Measurements from ENCODE around the gene HSPA12B. TPM values are rescaled to one million over a fixed set of nuclear protein-coding genes. Genes with fewer than 3 reads are reported as not detected.
A peak's percentile ranks its signal among the peaks of the same experiment; 100 is the strongest.

The HSPA12B gene
- total and polyA plus RNA-seq, 2 donors: 1.5 to 2.3 TPM

DNA sequence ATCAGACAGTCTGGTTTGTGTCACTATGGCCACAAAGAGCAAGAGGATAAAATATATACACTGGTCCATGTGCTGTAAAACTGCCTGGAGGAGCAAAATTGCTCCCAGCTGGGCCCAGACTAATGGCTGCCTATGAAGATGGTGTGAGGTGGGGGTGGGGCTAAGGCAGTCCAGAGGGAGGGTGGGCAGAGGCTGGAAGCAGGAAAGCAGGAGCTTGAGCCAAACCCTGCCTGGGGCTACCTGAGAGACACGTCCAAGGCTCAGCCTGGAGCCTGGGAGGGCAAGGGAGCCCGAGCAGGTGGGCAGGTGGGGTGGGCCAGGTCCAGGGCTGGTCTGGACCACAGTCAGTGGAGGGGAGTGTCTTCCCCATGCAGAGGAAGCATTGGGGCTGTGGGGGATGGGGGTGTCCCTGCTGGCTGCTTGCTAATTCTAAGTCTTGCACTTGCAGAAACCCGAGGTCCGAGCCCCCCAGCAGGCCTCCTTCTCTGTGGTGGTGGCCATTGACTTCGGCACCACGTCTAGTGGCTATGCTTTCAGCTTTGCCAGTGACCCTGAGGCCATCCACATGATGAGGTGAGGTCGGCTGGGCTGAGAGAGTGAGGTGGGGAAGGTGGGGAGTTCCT is 9.5 kb downstream of the HSPA12B start:
- Histone ChIP-seq H3K4me3 (ENCODE audit: low read length in 2 of 2) (no peak overlapping the region), H3K36me3 (ENCODE audit: control insufficient read depth in 2 of 2, insufficient read depth in 2 of 2, low read length in 1 of 2) (no peaks in the 10 kb centered on the region), H3K27me3 (ENCODE audit: control insufficient read depth in 2 of 2, insufficient read depth in 1 of 2, low read length in 1 of 2) (peaks cover 0 to 23% of the 10 kb centered on the region in 2 donors), H3K9me3 (ENCODE audit: control insufficient read depth in 2 of 2, insufficient read depth in 1 of 2, low read length in 1 of 2) (peaks cover 0 to 2% of the 10 kb centered on the region in 2 donors), H3K4me1 (ENCODE audit: control insufficient read depth in 2 of 2, insufficient read depth in 2 of 2, low read length in 2 of 2) (peaks cover 0 to 3% of the 10 kb centered on the region in 2 donors), H3K27ac (ENCODE audit: low read depth in 1 of 2, low read length in 1 of 2) (no peak overlapping the region)
- 93% methylated on average over 7 of the region's 7 CpGs for WGBS
- no peak for DNase-seq (ENCODE audit: low read depth in 6 of 9, low spot score in 9 of 9)

DNA sequence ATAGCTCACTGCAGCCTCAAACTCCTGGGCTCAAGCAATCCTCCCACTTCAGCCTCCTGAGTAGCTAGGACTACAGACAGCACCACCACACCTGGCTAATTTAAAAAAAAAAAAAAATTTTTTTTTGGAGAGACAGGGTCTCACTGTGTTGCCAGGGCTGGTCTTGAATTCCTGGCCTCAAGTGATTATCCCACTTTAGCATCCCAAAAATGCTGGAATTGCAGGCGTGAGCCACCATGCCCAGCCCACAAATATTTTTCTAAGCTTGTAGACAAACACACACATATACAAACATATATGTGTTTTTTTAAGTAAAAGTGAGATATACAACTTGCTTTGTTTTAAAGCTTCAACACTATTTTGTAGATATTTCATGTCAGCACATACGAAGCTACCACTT is 10.8 kb downstream of the HSPA12B start:
- WGBS: 73% methylated on average over 2 of the region's 2 CpGs
- Histone ChIP-seq H3K4me1 (ENCODE audit: control insufficient read depth in 2 of 2, insufficient read depth in 2 of 2, low read length in 2 of 2) (peaks cover 0 to 3% of the 10 kb centered on the region in 2 donors), H3K27ac (ENCODE audit: low read depth in 1 of 2, low read length in 1 of 2) (no peak overlapping the region), H3K36me3 (ENCODE audit: control insufficient read depth in 2 of 2, insufficient read depth in 2 of 2, low read length in 1 of 2) (no peaks in the 10 kb centered on the region), H3K9me3 (ENCODE audit: control insufficient read depth in 2 of 2, insufficient read depth in 1 of 2, low read length in 1 of 2) (peaks cover 0 to 2% of the 10 kb centered on the region in 2 donors), H3K4me3 (ENCODE audit: low read length in 2 of 2) (no peak overlapping the region), H3K27me3 (ENCODE audit: control insufficient read depth in 2 of 2, insufficient read depth in 1 of 2, low read length in 1 of 2) (peaks cover 0 to 30% of the 10 kb centered on the region in 2 donors)
- DNase-seq (ENCODE audit: low read depth in 6 of 9, low spot score in 9 of 9): no peak

GRCh38 chr20:3744037-3744436 is 11.6 kb downstream of the HSPA12B start:
- Histone ChIP-seq H3K27ac (ENCODE audit: low read depth in 1 of 2, low read length in 1 of 2) (no peak overlapping the region), H3K4me3 (ENCODE audit: low read length in 2 of 2) (no peak overlapping the region), H3K27me3 (ENCODE audit: control insufficient read depth in 2 of 2, insufficient read depth in 1 of 2, low read length in 1 of 2) (peaks cover 2 to 38% of the 10 kb centered on the region in 2 donors), H3K9me3 (ENCODE audit: control insufficient read depth in 2 of 2, insufficient read depth in 1 of 2, low read length in 1 of 2) (peaks cover 0 to 2% of the 10 kb centered on the region in 2 donors), H3K36me3 (ENCODE audit: control insufficient read depth in 2 of 2, insufficient read depth in 2 of 2, low read length in 1 of 2) (no peaks in the 10 kb centered on the region), H3K4me1 (ENCODE audit: control insufficient read depth in 2 of 2, insufficient read depth in 2 of 2, low read length in 2 of 2) (peaks cover 0 to 3% of the 10 kb centered on the region in 2 donors)
- 89% methylated on average over 1 of the region's 1 CpG for WGBS
- no peak for DNase-seq (ENCODE audit: low read depth in 6 of 9, low spot score in 9 of 9)

DNA sequence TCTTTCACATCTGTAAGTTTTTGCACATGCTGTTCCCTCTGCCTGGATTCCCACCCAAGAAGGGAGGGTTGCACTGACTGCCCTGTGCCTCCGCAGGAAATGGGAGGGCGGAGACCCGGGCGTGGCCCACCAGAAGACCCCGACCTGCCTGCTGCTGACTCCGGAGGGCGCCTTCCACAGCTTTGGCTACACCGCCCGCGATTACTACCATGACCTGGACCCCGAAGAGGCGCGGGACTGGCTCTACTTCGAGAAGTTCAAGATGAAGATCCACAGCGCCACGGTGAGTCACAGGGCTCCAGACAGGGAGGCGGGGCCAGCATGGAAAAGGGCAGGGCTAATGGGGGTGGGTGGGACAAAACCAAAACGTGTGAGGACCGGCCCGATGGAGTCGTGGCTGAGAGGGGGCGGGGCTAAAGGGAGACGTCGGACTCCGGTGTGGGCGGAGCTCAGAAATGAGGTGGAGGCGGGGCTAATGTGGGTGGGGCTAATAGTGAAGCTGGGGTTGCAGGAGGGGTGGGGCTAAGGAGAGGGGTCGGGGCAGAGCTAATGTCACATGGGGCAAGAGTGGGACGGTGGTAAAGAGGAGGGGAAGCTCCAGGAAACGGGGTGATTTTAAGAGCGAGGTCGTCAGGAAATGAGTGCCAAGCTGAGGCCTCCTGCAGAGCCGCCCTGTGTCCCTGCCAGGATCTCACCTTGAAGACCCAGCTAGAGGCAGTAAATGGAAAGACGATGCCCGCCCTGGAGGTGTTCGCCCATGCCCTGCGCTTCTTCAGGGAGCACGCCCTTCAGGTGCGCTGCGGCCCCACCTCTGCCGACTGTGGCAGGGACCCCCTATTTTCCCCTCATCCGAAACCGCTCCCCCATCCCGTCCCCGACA is 12.6 kb downstream of the HSPA12B start:
- H3K9me3 ChIP-seq (ENCODE audit: control insufficient read depth in 2 of 2, insufficient read depth in 1 of 2, low read length in 1 of 2): peaks cover 0 to 2% of the 10 kb centered on the region in 2 donors
- H3K4me1 ChIP-seq (ENCODE audit: control insufficient read depth in 2 of 2, insufficient read depth in 2 of 2, low read length in 2 of 2): peaks cover 0 to 3% of the 10 kb centered on the region in 2 donors
- peak in 2 of 9 donors; percentile 21 to 35 for DNase-seq (ENCODE audit: low read depth in 6 of 9, low spot score in 9 of 9)
- no peak overlapping the region for H3K27ac ChIP-seq (ENCODE audit: low read depth in 1 of 2, low read length in 1 of 2)
- H3K4me3 ChIP-seq (ENCODE audit: low read length in 2 of 2): no peak overlapping the region
- peaks cover 2 to 47% of the 10 kb centered on the region in 2 donors for H3K27me3 ChIP-seq (ENCODE audit: control insufficient read depth in 2 of 2, insufficient read depth in 1 of 2, low read length in 1 of 2)
- 48% methylated on average over 45 of the region's 45 CpGs for WGBS
- H3K36me3 ChIP-seq (ENCODE audit: control insufficient read depth in 2 of 2, insufficient read depth in 2 of 2, low read length in 1 of 2): no peaks in the 10 kb centered on the region

DNA sequence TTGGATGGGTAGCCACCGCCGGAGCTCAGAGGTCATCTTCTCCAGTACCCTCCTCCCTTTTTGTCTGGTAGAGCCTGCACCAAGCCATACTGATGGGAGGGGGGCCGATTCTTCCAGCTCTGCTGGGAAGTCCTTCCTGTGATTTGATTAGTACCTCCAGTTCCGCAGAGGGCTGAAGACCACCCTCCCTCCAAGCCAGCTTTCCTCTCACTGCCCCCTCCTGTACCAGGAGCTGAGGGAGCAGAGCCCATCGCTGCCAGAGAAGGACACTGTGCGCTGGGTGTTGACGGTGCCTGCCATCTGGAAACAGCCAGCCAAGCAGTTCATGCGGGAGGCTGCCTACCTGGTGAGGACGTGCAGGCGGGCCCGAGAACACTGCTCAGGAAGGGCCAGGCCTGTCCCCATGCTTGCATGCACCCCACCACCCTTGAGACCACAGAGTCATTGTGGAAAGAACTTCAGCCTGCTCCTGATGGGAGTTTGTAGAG is 13.2 kb downstream of the HSPA12B start:
- peaks cover 0 to 3% of the 10 kb centered on the region in 2 donors for H3K4me1 ChIP-seq (ENCODE audit: control insufficient read depth in 2 of 2, insufficient read depth in 2 of 2, low read length in 2 of 2)
- peaks cover 2 to 54% of the 10 kb centered on the region in 2 donors for H3K27me3 ChIP-seq (ENCODE audit: control insufficient read depth in 2 of 2, insufficient read depth in 1 of 2, low read length in 1 of 2)
- peaks cover 0 to 2% of the 10 kb centered on the region in 2 donors for H3K9me3 ChIP-seq (ENCODE audit: control insufficient read depth in 2 of 2, insufficient read depth in 1 of 2, low read length in 1 of 2)
- no peak overlapping the region for H3K4me3 ChIP-seq (ENCODE audit: low read length in 2 of 2)
- no peaks in the 10 kb centered on the region for H3K36me3 ChIP-seq (ENCODE audit: control insufficient read depth in 2 of 2, insufficient read depth in 2 of 2, low read length in 1 of 2)
- H3K27ac ChIP-seq (ENCODE audit: low read depth in 1 of 2, low read length in 1 of 2): no peak overlapping the region
- no peak for DNase-seq (ENCODE audit: low read depth in 6 of 9, low spot score in 9 of 9)
- WGBS: 90% methylated on average over 11 of the region's 11 CpGs

DNA sequence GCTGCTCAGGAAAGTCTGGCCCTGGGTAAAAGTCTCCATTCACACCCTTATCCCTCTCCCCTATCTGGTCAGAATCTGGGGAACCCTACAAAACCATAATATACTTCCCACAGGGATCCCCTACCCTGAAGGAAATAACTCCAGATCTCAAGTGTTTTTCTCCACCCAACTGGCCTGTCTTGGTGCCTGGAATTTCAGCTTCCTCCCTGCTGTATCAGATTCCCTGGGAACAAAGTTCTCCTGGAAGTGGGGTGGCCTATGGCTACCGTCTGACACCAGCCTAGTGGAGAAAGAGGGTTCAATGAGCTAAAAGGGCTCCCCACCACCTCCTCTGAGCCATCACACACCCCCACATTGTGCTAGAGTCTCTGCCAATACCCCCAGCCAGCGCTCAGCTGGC is 15.0 kb downstream of the HSPA12B start:
- DNase-seq (ENCODE audit: low read depth in 6 of 9, low spot score in 9 of 9): no peak
- H3K36me3 ChIP-seq (ENCODE audit: control insufficient read depth in 2 of 2, insufficient read depth in 2 of 2, low read length in 1 of 2): no peaks in the 10 kb centered on the region
- H3K9me3 ChIP-seq (ENCODE audit: control insufficient read depth in 2 of 2, insufficient read depth in 1 of 2, low read length in 1 of 2): peaks cover 0 to 2% of the 10 kb centered on the region in 2 donors
- H3K4me3 ChIP-seq (ENCODE audit: low read length in 2 of 2): no peak overlapping the region
- peaks cover 3% of the 10 kb centered on the region in 2 donors for H3K4me1 ChIP-seq (ENCODE audit: control insufficient read depth in 2 of 2, insufficient read depth in 2 of 2, low read length in 2 of 2)
- peaks cover 9 to 72% of the 10 kb centered on the region in 2 donors for H3K27me3 ChIP-seq (ENCODE audit: control insufficient read depth in 2 of 2, insufficient read depth in 1 of 2, low read length in 1 of 2)
- no peak overlapping the region for H3K27ac ChIP-seq (ENCODE audit: low read depth in 1 of 2, low read length in 1 of 2)
- 98% methylated on average over 2 of the region's 2 CpGs for WGBS

- H3K4me3 ChIP-seq (ENCODE audit: low read length in 2 of 2): no peak overlapping the region
- H3K27ac ChIP-seq (ENCODE audit: low read depth in 1 of 2, low read length in 1 of 2): no peak overlapping the region
- H3K36me3 ChIP-seq (ENCODE audit: control insufficient read depth in 2 of 2, insufficient read depth in 2 of 2, low read length in 1 of 2): no peaks in the 10 kb centered on the region
- H3K27me3 ChIP-seq (ENCODE audit: control insufficient read depth in 2 of 2, insufficient read depth in 1 of 2, low read length in 1 of 2): peaks cover 9 to 77% of the 10 kb centered on the region in 2 donors
- H3K4me1 ChIP-seq (ENCODE audit: control insufficient read depth in 2 of 2, insufficient read depth in 2 of 2, low read length in 2 of 2): peaks cover 3% of the 10 kb centered on the region in 2 donors
- no peak for DNase-seq (ENCODE audit: low read depth in 6 of 9, low spot score in 9 of 9)
- WGBS: 96% methylated on average over 16 of the region's 16 CpGs
- H3K9me3 ChIP-seq (ENCODE audit: control insufficient read depth in 2 of 2, insufficient read depth in 1 of 2, low read length in 1 of 2): peaks cover 0 to 2% of the 10 kb centered on the region in 2 donors
Measured at GRCh38 chr20:3748073-3748472, 15.6 kb downstream of the HSPA12B start.

DNA sequence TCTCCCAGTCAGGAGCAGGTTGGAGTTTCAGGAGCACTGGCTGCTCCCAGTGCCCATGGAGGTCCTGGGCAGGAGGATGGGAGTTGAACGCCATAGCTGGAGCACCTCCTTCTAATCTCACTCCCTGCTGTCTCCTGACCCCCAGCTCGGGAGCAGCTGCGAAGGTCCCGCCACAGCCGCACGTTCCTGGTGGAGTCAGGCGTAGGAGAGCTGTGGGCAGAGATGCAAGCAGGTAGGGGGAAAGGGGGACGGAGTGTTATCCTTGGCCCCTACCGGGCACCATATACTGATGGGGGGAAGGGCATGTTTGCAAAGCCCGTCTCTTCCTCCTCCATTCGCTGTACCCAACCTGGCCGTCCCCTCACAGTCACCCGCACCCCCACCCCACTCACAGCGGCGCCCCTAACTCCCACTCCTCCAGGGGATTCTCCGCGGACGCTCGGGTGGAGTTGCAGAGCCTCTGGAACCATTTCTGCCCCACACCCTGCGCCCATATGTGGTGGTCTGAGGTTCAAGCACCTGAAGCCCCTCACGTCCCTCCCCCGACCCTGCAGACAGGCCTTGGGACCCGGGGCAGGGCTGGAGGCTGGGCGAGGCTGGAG is 16.7 kb downstream of the HSPA12B start:
- DNase-seq (ENCODE audit: low read depth in 6 of 9, low spot score in 9 of 9): no peak
- H3K4me1 ChIP-seq (ENCODE audit: control insufficient read depth in 2 of 2, insufficient read depth in 2 of 2, low read length in 2 of 2): peaks cover 3% of the 10 kb centered on the region in 2 donors
- 90% methylated on average over 24 of the region's 24 CpGs for WGBS
- H3K27me3 ChIP-seq (ENCODE audit: control insufficient read depth in 2 of 2, insufficient read depth in 1 of 2, low read length in 1 of 2): peaks cover 9 to 75% of the 10 kb centered on the region in 2 donors
- H3K36me3 ChIP-seq (ENCODE audit: control insufficient read depth in 2 of 2, insufficient read depth in 2 of 2, low read length in 1 of 2): no peaks in the 10 kb centered on the region
- H3K4me3 ChIP-seq (ENCODE audit: low read length in 2 of 2): no peak overlapping the region
- no peak overlapping the region for H3K27ac ChIP-seq (ENCODE audit: low read depth in 1 of 2, low read length in 1 of 2)
- peaks cover 0 to 2% of the 10 kb centered on the region in 2 donors for H3K9me3 ChIP-seq (ENCODE audit: control insufficient read depth in 2 of 2, insufficient read depth in 1 of 2, low read length in 1 of 2)

Measured in thymus (tissue), 11 donors.